GM19438 (cell line): ENCODE measurements around the gene SMC3.

Experiments
- ATAC-seq: cut with Tn5 transposase; IDR thresholded peaks from one replicate; pipeline ENCODE4 v1.9.1; 2021; ENCODE audit warnings: low read depth; ENCODE audit not compliant: unreplicated experiment

SMC3 gene

GRCh38 chr10:110643035-110643652 is 75.6 kb downstream of the SMC3 start:
- no peak for ATAC-seq

- no peak for ATAC-seq
Observed at GRCh38 chr10:110643653-110644597, 76.4 kb downstream of the SMC3 start, which contains the start of gene RBM20. Gene RBM20 (plus strand): TSS chr10:110644336. CDS start chr10:110644455, 119 bp downstream.

- ATAC-seq: no peak
Observed at GRCh38 chr10:110644598-110645462, 77.3 kb downstream of the SMC3 start.

GRCh38 chr10:110646417-110647135 is 79.1 kb downstream of the SMC3 start:
- ATAC-seq: no peak

GRCh38 chr10:110647136-110647430 is 79.6 kb downstream of the SMC3 start:
- ATAC-seq: no peak

GRCh38 chr10:110648692-110649346 is 81.3 kb downstream of the SMC3 start:
- no peak for ATAC-seq

- no peak for ATAC-seq
Observed at GRCh38 chr10:110649347-110650264, 82.1 kb downstream of the SMC3 start.

GRCh38 chr10:110650265-110650668 is 82.8 kb downstream of the SMC3 start:
- ATAC-seq: no peak

- peak; percentile 93 for ATAC-seq
Observed at GRCh38 chr10:110651044-110651958, 83.8 kb downstream of the SMC3 start.

GRCh38 chr10:110652475-110653118 is 85.1 kb downstream of the SMC3 start:
- ATAC-seq: no peak
